ENCODE data around the gene GSAP.

- TF ChIP-seq CTCF (IDR thresholded peaks at IDR 0.05) (no peak), ZFX (IDR thresholded peaks at IDR 0.05; ENCODE audit: borderline replicate concordance) (no peak)
Observed at GRCh38 chr7:77316219-77316978, 99.8 kb downstream of the GSAP start.
